Smooth muscle cell of the pulmonary artery (primary cell): ENCODE measurements around the gene KPTN. TPM values are rescaled to one million over a fixed set of nuclear protein-coding genes. Genes with fewer than 3 reads are reported as not detected.

ENCODE experiments used
- total RNA-seq: library from RNA; depleted of rRNA; stranded (reverse); fragments of >200 nt; gene quantifications from 2 replicates; pipeline ENCODE4 v1.2.3, GENCODE V29; 2014

KPTN gene
- total RNA-seq = 5.7 and 6.2 TPM in 2 replicates

DNA sequence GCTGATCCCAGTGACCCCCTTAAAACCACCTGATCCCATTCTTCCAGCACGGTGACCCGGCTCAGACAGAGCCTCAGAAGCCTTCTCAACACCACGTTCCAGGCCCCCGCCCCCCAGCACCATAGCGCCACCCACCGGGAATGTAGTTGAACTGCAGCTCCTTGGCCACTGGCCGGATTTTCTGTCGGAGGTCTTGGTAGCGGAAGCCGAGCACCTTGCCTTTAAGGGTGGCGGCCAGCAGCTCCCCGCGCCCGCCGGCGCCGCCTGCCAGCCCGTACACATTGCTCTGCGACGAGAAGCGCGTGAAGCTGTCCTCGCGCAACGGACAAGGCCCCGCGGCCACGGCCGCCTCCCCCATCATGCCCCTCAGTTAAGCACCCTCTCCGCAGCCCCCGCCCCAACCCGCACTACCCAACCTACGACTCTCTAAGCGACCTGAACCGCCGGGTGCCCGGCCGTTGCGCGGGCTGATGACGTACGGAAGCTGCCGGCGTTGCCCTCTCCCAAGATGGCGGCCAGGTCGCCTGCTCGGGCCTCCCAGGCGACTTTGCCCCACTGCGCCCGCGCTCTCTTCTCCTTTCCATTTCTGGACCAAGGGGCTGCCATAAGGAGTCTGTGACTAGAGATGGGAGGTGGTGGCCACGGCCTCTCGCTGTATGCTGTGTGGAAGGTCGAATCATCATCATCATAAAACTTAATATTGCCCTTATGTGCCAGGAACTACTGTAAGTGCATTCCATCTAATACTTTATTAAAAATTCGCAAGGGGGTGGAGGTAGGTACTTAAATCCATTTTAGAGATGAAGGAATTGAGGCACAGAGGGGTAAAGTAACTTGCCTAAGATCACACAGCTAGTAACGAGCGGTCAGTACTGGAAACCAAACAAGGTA, at the start of gene KPTN:
Gene KPTN (minus strand): TSS at position 420 of the 891 bp plus-strand sequence. CDS start 59 bp downstream, at position 361.

DNA sequence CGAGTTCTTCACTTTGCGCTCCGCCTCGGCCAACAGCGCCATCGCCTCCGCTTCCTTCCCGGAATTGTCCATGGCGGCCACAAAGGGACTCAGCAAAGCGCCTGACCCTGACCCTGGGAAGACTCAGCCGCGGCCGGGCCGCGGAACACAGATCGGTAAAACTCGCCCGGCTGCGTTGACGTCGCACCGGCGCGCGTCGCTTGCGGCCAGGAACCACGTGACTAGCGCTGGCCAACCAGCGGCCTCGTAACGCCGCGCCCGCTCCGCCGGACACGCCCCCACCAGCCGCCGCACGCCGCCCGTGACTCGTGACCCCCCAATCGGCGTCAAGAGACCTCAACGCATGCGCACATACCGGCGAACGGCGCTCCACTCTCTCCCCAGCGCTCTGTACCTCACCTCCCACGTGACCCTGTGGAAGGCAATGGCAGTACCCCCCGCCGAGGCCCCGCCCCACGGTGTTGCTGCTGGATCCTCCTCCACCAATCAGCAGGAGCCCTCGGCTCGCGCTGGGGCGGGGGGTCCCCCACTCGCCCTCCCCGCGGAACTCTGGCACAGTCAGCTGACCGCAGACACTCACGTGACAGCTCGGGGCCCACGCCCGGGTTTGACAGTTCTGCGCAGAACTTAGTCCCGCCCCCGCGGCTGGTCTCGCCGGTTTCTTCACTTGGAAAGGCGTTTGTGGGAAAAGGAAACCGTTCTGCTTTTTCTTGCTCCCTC, 31.0 kb upstream of the KPTN start, which contains the start of gene NAPA:
Gene NAPA (minus strand): TSS at position 195 of the 720 bp plus-strand sequence. CDS start 123 bp downstream, at position 72.

DNA sequence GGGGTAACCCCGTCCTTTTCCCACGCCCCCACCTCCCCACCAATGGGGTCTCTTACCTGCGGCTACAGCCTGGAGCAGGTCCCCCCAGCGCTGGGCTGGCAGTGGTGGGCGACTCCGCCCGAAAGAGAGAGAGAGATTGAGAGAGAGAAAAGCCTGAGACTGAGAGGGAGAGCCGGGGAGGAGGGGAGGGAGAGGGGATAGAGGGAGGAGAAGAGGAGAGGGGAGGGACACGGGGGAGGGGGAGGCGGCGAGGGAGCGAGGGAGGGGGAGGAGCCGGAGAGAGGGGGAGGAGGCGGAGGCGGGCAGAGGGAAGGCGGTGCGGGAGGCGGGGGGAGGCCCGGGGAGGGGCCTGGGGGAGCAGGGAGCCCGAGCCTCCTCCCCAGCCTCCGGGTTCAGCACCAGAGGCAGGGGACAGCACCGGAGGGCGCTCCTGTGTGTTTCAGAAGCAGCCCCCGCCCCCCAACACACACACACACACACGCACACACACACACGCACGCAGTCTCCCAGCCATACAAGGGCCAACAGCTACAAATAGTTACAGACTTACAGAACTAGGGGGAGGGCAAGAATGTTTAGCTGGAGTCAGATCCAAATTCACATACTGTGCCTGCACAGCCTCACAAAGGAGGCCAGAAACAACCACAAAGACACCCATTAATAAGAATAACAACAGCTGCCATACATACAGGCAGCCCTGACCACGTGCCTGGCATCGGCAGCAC, 12.1 kb downstream of the KPTN start, which contains the start of gene SLC8A2:
Gene SLC8A2 (minus strand): TSS at position 161 of the 725 bp plus-strand sequence. CDS start 5,490 bp downstream, outside the sequence.

Other genes starting within 250 kb of the KPTN start
- 8.3 and 9.3 TPM in 2 replicates for gene CCDC9, start 227.7 kb downstream of the KPTN start, total RNA-seq
- gene INAFM1, start 209.3 kb downstream of the KPTN start, total RNA-seq = 3.0 and 3.9 TPM in 2 replicates
- 0.39 and 0.73 TPM in 2 replicates for gene C5AR1, start 174.4 kb downstream of the KPTN start, total RNA-seq
- gene C5AR2, start 152.0 kb downstream of the KPTN start, total RNA-seq = 0.07 and 0.17 TPM in 2 replicates
- gene DHX34, start 134.9 kb downstream of the KPTN start, total RNA-seq = 8.4 and 16.8 TPM in 2 replicates
- gene MEIS3, start 64.7 kb downstream of the KPTN start, total RNA-seq = 29.7 and 50.3 TPM in 2 replicates
- 0.20 and 0.36 TPM in 2 replicates for gene SLC8A2, start 12.3 kb downstream of the KPTN start, total RNA-seq
- gene NAPA, start 30.8 kb upstream of the KPTN start, total RNA-seq = 77.9 and 86.4 TPM in 2 replicates
- gene ZNF541, start 88.9 kb upstream of the KPTN start, total RNA-seq = 0.07 and 0.17 TPM in 2 replicates
- gene BICRA, start 124.9 kb upstream of the KPTN start, total RNA-seq = 6.0 and 7.8 TPM in 2 replicates
- 370 and 456 TPM in 2 replicates for gene EHD2, start 229.2 kb upstream of the KPTN start, total RNA-seq